ENCODE results near the gene FETUB. TPM values are rescaled to one million over a fixed set of nuclear protein-coding genes. Genes with fewer than 3 reads are reported as not detected.

Gene FETUB
- total and polyA plus RNA-seq, 12 donors: not detected

DNA sequence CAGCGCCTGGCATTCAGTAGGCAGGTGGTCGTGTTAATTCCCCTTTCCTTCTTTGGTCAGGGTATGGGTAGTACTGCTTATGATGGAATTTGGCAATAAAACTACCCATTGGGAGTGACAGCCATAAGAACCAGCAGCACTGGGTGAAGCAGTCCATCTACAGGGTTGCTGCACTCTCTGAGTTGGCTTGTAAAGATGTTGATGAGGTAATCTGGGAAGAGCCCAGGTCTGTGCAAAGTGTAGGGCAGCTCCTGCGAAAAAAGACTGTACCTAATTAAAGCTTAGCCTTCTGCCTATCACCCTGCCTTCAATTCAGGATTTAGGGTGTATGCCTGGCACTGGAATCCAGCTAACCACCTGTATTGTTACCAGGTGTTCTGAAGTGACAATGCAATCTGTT is 4.7 kb upstream of the FETUB start:
- WGBS, 4 donors: 60 to 81% (median 76%) methylated on average over 3 of the region's 3 CpGs
- Histone ChIP-seq H3K27me3 (peaks cover 14% of the 10 kb centered on the region), H3K36me3 (replicated peaks in 1 of 2) (no peaks in the 10 kb centered on the region), H3K4me1 (replicated peaks in 1 of 2) (no peaks in the 10 kb centered on the region), H3K9me3 (replicated peaks in 1 of 3) (no peaks in the 10 kb centered on the region), H3K27ac (no peak overlapping the region), H3K4me3 (no peak overlapping the region)
- TF ChIP-seq, protein P1, sequence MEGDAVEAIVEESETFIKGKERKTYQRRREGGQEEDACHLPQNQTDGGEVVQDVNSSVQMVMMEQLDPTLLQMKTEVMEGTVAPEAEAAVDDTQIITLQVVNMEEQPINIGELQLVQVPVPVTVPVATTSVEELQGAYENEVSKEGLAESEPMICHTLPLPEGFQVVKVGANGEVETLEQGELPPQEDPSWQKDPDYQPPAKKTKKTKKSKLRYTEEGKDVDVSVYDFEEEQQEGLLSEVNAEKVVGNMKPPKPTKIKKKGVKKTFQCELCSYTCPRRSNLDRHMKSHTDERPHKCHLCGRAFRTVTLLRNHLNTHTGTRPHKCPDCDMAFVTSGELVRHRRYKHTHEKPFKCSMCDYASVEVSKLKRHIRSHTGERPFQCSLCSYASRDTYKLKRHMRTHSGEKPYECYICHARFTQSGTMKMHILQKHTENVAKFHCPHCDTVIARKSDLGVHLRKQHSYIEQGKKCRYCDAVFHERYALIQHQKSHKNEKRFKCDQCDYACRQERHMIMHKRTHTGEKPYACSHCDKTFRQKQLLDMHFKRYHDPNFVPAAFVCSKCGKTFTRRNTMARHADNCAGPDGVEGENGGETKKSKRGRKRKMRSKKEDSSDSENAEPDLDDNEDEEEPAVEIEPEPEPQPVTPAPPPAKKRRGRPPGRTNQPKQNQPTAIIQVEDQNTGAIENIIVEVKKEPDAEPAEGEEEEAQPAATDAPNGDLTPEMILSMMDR (IDR thresholded peaks at IDR 0.05): no peak
- no peak for TF ChIP-seq POLR2A (IDR thresholded peaks at IDR 0.05)
- intact Hi-C loops (cut with DNase I): no loop called here
- DNase-seq: no peak

- no peak for TF ChIP-seq POLR2A (IDR thresholded peaks at IDR 0.05)
- TF ChIP-seq, protein P1 (IDR thresholded peaks at IDR 0.05): no peak
- 55 to 73% (median 57%) methylated on average over 7 of the region's 7 CpGs for WGBS, 4 donors
- no peak for DNase-seq
- no peak overlapping the region for H3K27ac ChIP-seq
- intact Hi-C loops (cut with DNase I): no loop called here
- no peaks in the 10 kb centered on the region for H3K9me3 ChIP-seq (replicated peaks in 1 of 3)
- no peak overlapping the region for H3K4me3 ChIP-seq
- H3K27me3 ChIP-seq: peaks cover 20% of the 10 kb centered on the region
- H3K36me3 ChIP-seq (replicated peaks in 1 of 2): no peaks in the 10 kb centered on the region
- H3K4me1 ChIP-seq (replicated peaks in 1 of 2): no peaks in the 10 kb centered on the region
These were observed 3.7 kb upstream of the FETUB start for GRCh38 chr3:186636536-186636935.

DNA sequence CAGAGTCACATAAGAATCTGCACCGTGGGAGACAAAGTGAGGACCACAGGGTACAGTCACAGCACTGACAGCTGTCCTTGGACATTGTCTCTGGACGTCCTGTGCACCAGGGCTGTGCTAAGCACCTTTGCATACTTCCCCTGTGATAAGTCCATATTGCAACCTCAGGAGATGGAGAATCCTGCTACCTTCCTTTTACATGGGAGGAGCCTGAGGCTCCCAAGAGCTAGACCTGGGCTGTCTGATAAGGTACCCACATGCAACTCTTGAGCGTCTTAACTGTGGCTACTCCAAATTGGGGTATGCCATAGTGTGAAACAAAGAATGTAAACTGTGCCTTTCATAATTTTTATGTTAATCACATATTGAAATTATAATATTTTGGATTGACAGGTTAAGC is 2.5 kb upstream of the FETUB start:
- Histone ChIP-seq H3K36me3 (replicated peaks in 1 of 2) (no peaks in the 10 kb centered on the region), H3K4me1 (replicated peaks in 1 of 2) (no peaks in the 10 kb centered on the region), H3K27ac (no peak overlapping the region), H3K9me3 (replicated peaks in 1 of 3) (no peaks in the 10 kb centered on the region), H3K4me3 (no peak overlapping the region), H3K27me3 (peaks cover 24% of the 10 kb centered on the region)
- DNase-seq: no peak
- intact Hi-C loops (cut with DNase I): no loop called here
- 45 to 68% (median 55%) methylated on average over 3 of the region's 3 CpGs for WGBS, 4 donors
- TF ChIP-seq POLR2A (IDR thresholded peaks at IDR 0.05): no peak
- TF ChIP-seq, protein P1 (IDR thresholded peaks at IDR 0.05): no peak

DNA sequence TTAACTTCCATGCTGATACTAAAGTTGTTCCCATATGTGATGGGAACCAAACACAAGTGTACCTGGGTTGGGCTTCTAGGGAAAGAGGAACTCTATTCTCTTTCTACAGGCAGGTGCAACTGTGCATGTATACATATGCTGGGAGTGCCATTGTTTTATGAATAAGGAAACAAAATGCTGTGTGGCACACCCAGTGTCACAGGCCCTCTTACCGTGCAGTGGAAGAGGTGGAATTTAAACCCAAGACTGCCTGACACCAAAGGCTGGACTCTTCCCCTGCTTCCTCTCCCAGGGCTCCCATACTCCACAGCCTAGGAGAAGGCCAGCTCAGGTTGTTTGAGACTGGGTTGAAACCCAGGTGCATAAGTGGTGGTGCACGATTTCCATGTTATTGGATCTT is 1.9 kb upstream of the FETUB start:
- DNase-seq: no peak
- Histone ChIP-seq H3K27ac (no peak overlapping the region), H3K4me3 (no peak overlapping the region), H3K9me3 (replicated peaks in 1 of 3) (no peaks in the 10 kb centered on the region), H3K4me1 (replicated peaks in 1 of 2) (no peaks in the 10 kb centered on the region), H3K36me3 (replicated peaks in 1 of 2) (no peaks in the 10 kb centered on the region), H3K27me3 (peaks cover 29% of the 10 kb centered on the region)
- intact Hi-C loops (cut with DNase I): no loop called here
- WGBS, 4 donors: 66 to 93% (median 84%) methylated on average over 2 of the region's 2 CpGs
- no peak for TF ChIP-seq POLR2A (IDR thresholded peaks at IDR 0.05)
- TF ChIP-seq, protein P1 (IDR thresholded peaks at IDR 0.05): no peak

Measured in adrenal gland (tissue), 12 donors.